ENCODE results near the gene UBAC2. TPM values are rescaled to one million over a fixed set of nuclear protein-coding genes. Genes with fewer than 3 reads are reported as not detected.

UBAC2 gene
- total RNA-seq, 1 donor from 2014 or later: 56.3 TPM

GRCh38 chr13:99320693-99321481 is 120.2 kb downstream of the UBAC2 start:
- no peak for DNase-seq (ENCODE audit: low spot score)
- intact Hi-C loops (cut with micrococcal nuclease): loop anchor here (5.0 kb wide), 2 partner anchors 749 to 1071 kb away; no protein-coding TSS in a partner anchor
- H3K27me3 Mint-ChIP-seq (ENCODE audit: insufficient read depth): no peaks in the 10 kb centered on the region
- no peak overlapping the region for H3K4me3 Mint-ChIP-seq
- H3K9me3 Mint-ChIP-seq: no peaks in the 10 kb centered on the region
- H3K4me1 Mint-ChIP-seq (ENCODE audit: low read depth): peaks cover 73% of the 10 kb centered on the region
- H3K27ac Mint-ChIP-seq: no peak overlapping the region
- peaks cover 36% of the 10 kb centered on the region for H3K36me3 Mint-ChIP-seq (ENCODE audit: low read depth)

DNA sequence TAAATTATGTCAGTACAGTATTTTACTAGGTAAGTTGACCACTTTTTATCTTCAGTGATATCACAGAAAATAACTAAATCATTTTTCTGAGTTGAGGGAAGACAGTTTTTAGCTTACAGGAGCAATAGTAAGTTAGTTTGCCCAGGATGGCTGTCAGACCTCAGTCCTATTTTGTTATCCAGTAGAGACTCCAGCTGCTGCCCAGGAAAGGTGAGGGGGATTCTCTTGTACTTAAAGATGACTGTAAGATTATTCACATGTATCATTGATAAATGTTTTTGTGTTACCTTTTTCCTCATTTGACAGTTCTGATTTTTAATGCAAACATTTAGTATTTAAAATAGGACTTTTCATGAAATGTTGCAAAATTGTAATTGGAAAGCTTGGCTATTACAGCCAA is 121.1 kb downstream of the UBAC2 start:
- Mint-ChIP-seq H3K36me3 (ENCODE audit: low read depth) (peaks cover 31% of the 10 kb centered on the region), H3K4me3 (peak overlapping the region; percentile 38), H3K9me3 (no peaks in the 10 kb centered on the region), H3K27me3 (ENCODE audit: insufficient read depth) (no peaks in the 10 kb centered on the region), H3K27ac (peak overlapping the region; percentile 96), H3K4me1 (ENCODE audit: low read depth) (peaks cover 71% of the 10 kb centered on the region)
- intact Hi-C loops (cut with micrococcal nuclease): loop anchor here (1.0 to 5.0 kb wide), 15 partner anchors 7 to 1071 kb away; partner anchors contain the start of gene CLYBL
- DNase-seq (ENCODE audit: low spot score): no peak

DNA sequence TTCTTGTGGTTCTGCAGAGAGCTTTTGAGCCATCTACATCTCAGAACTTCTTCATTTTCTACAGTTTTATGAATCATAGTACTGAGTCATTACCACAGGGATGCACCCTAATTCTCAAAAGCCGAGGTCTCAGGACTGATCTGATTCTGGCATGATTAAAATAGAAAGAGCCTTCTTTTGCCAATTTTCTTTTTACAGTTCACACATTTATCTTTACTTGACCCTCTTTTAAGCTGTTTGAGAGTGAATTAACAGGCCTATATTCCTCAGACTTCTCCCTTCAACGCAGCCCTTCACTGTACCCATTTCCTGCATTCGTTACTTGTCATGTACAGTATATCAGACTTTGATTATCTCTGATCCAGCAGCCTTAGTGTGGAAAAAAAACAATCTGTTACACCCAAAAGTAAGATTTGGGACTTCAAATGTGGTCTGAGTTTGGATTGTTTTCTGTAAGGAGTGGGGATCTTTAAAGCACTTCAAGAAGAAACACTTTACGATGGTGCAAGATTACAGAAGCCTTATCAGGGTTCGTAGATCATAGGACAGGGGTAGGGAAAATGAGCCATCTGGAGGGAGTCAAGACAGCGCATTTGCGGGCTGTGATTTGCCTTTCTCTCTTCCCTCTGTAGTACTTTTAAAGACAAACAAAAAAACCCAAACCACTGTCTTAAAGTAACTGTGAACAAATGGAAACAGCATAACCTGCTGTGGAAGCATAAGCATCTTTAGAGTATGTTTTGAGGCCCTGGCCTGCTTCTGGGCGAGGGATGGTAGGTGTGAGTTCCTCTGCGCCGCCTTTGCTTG is 121.8 kb downstream of the UBAC2 start:
- no peak for DNase-seq (ENCODE audit: low spot score)
- Mint-ChIP-seq H3K4me1 (ENCODE audit: low read depth) (peaks cover 68% of the 10 kb centered on the region), H3K4me3 (peak overlapping the region; percentile 38), H3K27ac (peak overlapping the region; percentile 96), H3K27me3 (ENCODE audit: insufficient read depth) (no peaks in the 10 kb centered on the region), H3K9me3 (peaks cover 3% of the 10 kb centered on the region), H3K36me3 (ENCODE audit: low read depth) (peaks cover 30% of the 10 kb centered on the region)
- intact Hi-C loops (cut with micrococcal nuclease): loop anchor here (1.0 to 5.0 kb wide), 16 partner anchors 8 to 1070 kb away; partner anchors contain the start of gene CLYBL

- Mint-ChIP-seq H3K4me1 (ENCODE audit: low read depth) (peaks cover 68% of the 10 kb centered on the region), H3K9me3 (peaks cover 3% of the 10 kb centered on the region), H3K27me3 (ENCODE audit: insufficient read depth) (no peaks in the 10 kb centered on the region), H3K36me3 (ENCODE audit: low read depth) (peaks cover 30% of the 10 kb centered on the region), H3K4me3 (peak overlapping the region; percentile 38), H3K27ac (peak overlapping the region; percentile 96)
- intact Hi-C loops (cut with micrococcal nuclease): loop anchor here (1.0 to 5.0 kb wide), 7 partner anchors 8 to 1069 kb away; partner anchors contain the start of gene CLYBL
- DNase-seq (ENCODE audit: low spot score): no peak
These were observed 122.8 kb downstream of the UBAC2 start for GRCh38 chr13:99323488-99323887.

DNA sequence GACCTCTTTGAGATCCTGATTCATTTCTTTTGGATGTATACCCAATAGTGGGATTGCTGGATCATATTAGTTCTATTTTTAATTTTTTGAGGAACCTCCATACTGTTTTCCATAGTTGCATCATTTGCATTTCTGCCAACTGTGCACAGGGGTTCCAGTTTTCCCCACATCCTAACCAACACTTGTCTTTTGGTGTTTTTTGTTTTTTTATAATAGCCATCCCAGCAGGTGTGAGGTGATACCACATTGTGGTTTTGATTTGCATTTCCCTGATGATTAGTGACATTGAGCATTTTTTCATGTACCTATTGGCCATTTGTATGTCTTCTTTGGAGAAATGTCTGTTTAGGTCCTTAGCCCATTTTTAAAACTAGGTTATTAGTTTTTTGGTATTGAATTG is 125.4 kb downstream of the UBAC2 start:
- peaks cover 37% of the 10 kb centered on the region for H3K36me3 Mint-ChIP-seq (ENCODE audit: low read depth)
- H3K4me3 Mint-ChIP-seq: peak overlapping the region; percentile 9
- DNase-seq (ENCODE audit: low spot score): no peak
- H3K27me3 Mint-ChIP-seq (ENCODE audit: insufficient read depth): no peaks in the 10 kb centered on the region
- peaks cover 10% of the 10 kb centered on the region for H3K9me3 Mint-ChIP-seq
- H3K4me1 Mint-ChIP-seq (ENCODE audit: low read depth): peaks cover 72% of the 10 kb centered on the region
- H3K27ac Mint-ChIP-seq: no peak overlapping the region
- intact Hi-C loops (cut with micrococcal nuclease): no loop called here

GRCh38 chr13:99327126-99327525 is 126.5 kb downstream of the UBAC2 start:
- Mint-ChIP-seq H3K27me3 (ENCODE audit: insufficient read depth) (no peaks in the 10 kb centered on the region), H3K4me3 (no peak overlapping the region), H3K9me3 (peaks cover 10% of the 10 kb centered on the region), H3K4me1 (ENCODE audit: low read depth) (peaks cover 74% of the 10 kb centered on the region), H3K27ac (peak overlapping the region; percentile 8), H3K36me3 (ENCODE audit: low read depth) (peaks cover 45% of the 10 kb centered on the region)
- intact Hi-C loops (cut with micrococcal nuclease): no loop called here
- DNase-seq (ENCODE audit: low spot score): no peak

DNA sequence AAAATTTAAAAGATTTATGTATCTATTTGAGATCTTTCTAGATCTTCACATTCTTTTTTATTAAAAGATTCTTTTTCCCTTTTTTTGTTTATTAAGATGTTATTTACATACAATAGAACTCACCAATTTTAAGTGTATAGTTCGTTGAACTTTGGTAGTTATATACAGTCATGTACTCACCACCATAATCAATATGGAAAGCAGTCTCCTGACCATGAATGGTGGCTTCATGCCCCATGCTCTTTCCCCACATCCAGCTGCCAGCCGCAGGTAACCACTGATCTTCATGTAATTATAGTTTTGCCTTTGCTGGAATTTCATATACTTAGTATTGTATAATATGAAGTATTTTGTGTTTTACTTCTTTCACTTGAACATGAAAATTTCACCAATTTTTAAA is 127.1 kb downstream of the UBAC2 start:
- H3K27ac Mint-ChIP-seq: no peak overlapping the region
- H3K4me1 Mint-ChIP-seq (ENCODE audit: low read depth): peaks cover 74% of the 10 kb centered on the region
- no peak overlapping the region for H3K4me3 Mint-ChIP-seq
- no peak for DNase-seq (ENCODE audit: low spot score)
- H3K27me3 Mint-ChIP-seq (ENCODE audit: insufficient read depth): no peaks in the 10 kb centered on the region
- H3K36me3 Mint-ChIP-seq (ENCODE audit: low read depth): peaks cover 48% of the 10 kb centered on the region
- intact Hi-C loops (cut with micrococcal nuclease): no loop called here
- H3K9me3 Mint-ChIP-seq: peaks cover 10% of the 10 kb centered on the region

- no peak for DNase-seq (ENCODE audit: low spot score)
- Mint-ChIP-seq H3K36me3 (ENCODE audit: low read depth) (peaks cover 47% of the 10 kb centered on the region), H3K4me3 (no peak overlapping the region), H3K9me3 (peaks cover 10% of the 10 kb centered on the region), H3K27me3 (ENCODE audit: insufficient read depth) (no peaks in the 10 kb centered on the region), H3K27ac (no peak overlapping the region), H3K4me1 (ENCODE audit: low read depth) (peaks cover 60% of the 10 kb centered on the region)
- intact Hi-C loops (cut with micrococcal nuclease): no loop called here
These were observed 128.8 kb downstream of the UBAC2 start for GRCh38 chr13:99329477-99329876.

GRCh38 chr13:99330942-99331341 is 130.3 kb downstream of the UBAC2 start:
- intact Hi-C loops (cut with micrococcal nuclease): loop anchor here (1.0 kb wide), 1 partner anchor 8 kb away; no protein-coding TSS in a partner anchor
- Mint-ChIP-seq H3K4me1 (ENCODE audit: low read depth) (peaks cover 55% of the 10 kb centered on the region), H3K4me3 (no peak overlapping the region), H3K9me3 (peaks cover 10% of the 10 kb centered on the region), H3K27me3 (ENCODE audit: insufficient read depth) (no peaks in the 10 kb centered on the region), H3K36me3 (ENCODE audit: low read depth) (peaks cover 46% of the 10 kb centered on the region), H3K27ac (no peak overlapping the region)
- DNase-seq (ENCODE audit: low spot score): no peak

DNA sequence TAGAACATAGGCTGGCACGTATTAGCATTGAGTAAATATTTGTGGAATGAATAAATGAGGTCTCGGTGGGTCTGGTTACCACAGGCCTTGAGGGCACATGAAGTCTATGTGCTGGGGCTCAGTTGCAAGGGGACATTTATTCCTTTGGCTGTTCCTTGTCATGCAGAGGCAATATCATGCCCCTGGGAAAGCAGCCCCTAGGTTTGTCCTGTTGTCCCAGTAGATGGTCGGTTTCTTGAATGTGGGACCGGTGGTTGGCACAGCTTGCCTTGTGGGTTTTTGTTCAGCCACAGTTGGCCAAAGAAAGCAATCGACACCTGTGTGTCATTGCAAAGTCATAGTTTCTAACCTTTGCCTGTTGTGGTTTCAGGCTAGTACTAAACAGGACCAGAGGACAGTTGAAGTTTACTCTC is 131.2 kb downstream of the UBAC2 start:
- H3K36me3 Mint-ChIP-seq (ENCODE audit: low read depth): peaks cover 49% of the 10 kb centered on the region
- H3K4me1 Mint-ChIP-seq (ENCODE audit: low read depth): peaks cover 48% of the 10 kb centered on the region
- intact Hi-C loops (cut with micrococcal nuclease): loop anchor here (1.0 kb wide), 1 partner anchor 9 kb away; no protein-coding TSS in a partner anchor
- peak overlapping the region; percentile 17 for H3K4me3 Mint-ChIP-seq
- no peaks in the 10 kb centered on the region for H3K27me3 Mint-ChIP-seq (ENCODE audit: insufficient read depth)
- peaks cover 10% of the 10 kb centered on the region for H3K9me3 Mint-ChIP-seq
- H3K27ac Mint-ChIP-seq: peak overlapping the region; percentile 38
- no peak for DNase-seq (ENCODE audit: low spot score)

GRCh38 chr13:99332456-99332855 is 131.8 kb downstream of the UBAC2 start:
- intact Hi-C loops (cut with micrococcal nuclease): no loop called here
- Mint-ChIP-seq H3K36me3 (ENCODE audit: low read depth) (peaks cover 46% of the 10 kb centered on the region), H3K4me3 (no peak overlapping the region), H3K27me3 (ENCODE audit: insufficient read depth) (no peaks in the 10 kb centered on the region), H3K27ac (no peak overlapping the region), H3K4me1 (ENCODE audit: low read depth) (peaks cover 44% of the 10 kb centered on the region), H3K9me3 (peaks cover 8% of the 10 kb centered on the region)
- DNase-seq (ENCODE audit: low spot score): no peak

DNA sequence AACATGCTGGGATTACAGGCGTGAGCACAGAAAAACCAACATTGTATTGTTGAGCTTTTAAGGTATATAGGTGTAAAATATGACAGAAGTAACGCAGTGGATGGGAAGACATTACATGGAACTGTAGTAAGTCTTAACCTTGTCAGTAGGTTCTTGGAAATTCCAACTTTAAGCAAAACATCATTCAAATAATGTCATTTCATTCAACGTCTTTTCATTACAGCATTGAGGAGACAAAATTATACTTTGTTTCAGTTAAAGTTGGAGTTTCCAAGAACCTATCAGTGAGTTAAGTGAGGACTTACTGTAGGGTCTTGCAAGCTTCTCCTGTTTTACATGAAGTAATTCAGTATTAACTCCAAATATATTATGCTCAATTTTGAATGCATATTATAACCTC is 133.6 kb downstream of the UBAC2 start:
- Mint-ChIP-seq H3K4me1 (ENCODE audit: low read depth) (peaks cover 49% of the 10 kb centered on the region), H3K27ac (peak overlapping the region; percentile 0), H3K36me3 (ENCODE audit: low read depth) (peaks cover 52% of the 10 kb centered on the region), H3K9me3 (peaks cover 3% of the 10 kb centered on the region), H3K27me3 (ENCODE audit: insufficient read depth) (no peaks in the 10 kb centered on the region), H3K4me3 (no peak overlapping the region)
- DNase-seq (ENCODE audit: low spot score): no peak
- intact Hi-C loops (cut with micrococcal nuclease): no loop called here

DNA sequence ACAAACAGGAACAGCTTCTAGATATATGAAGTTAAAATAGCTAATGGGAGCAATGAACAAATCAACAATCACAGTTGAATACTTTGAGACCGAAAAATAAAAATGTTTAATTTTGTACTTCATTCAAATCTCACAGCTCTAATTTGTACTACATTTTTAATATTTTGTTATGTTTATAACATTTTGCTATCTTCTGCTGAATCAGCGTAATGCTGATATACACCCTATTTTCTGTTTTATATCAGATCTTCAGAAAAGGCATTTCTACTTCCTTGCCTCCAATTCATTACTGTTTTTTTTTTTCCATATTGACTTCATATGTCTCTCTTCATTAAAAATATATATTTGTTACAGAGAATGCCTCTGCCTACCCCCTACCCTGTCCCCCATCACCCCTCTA is 134.4 kb downstream of the UBAC2 start:
- Mint-ChIP-seq H3K4me3 (no peak overlapping the region), H3K4me1 (ENCODE audit: low read depth) (peaks cover 47% of the 10 kb centered on the region), H3K27ac (no peak overlapping the region), H3K36me3 (ENCODE audit: low read depth) (peaks cover 45% of the 10 kb centered on the region), H3K9me3 (no peaks in the 10 kb centered on the region), H3K27me3 (ENCODE audit: insufficient read depth) (no peaks in the 10 kb centered on the region)
- no peak for DNase-seq (ENCODE audit: low spot score)
- intact Hi-C loops (cut with micrococcal nuclease): no loop called here

Measured in activated T-helper 1 cell treated with anti-CD3 and anti-CD28 coated beads, Interleukin-12 subunit alpha, Interleukin-12 subunit beta, Interleukin-2, Interleukin-4 antibody, amounts not matched to agents 30 ng/mL and 10 ng/mL and 1 ng/mL, durations not matched to agents 14 hours and 24 hours and 36 hours (primary cell).